Colonic mucosa (tissue), 4 donors: ENCODE data around the gene ZNF580. TPM values are rescaled to one million over a fixed set of nuclear protein-coding genes. Genes with fewer than 3 reads are reported as not detected.

Source experiments
- DNase-seq: peaks from one replicate; pipeline ENCODE4 v3.0.0-alpha.2; 2020
- H3K27ac ChIP-seq: fragments of 200-600 bp; one replicate; pipeline ENCODE4 v1.8.0; 2021
- H3K27me3 ChIP-seq: fragments of 200-600 bp; one replicate; pipeline ENCODE4 v1.8.0; 2021
- H3K36me3 ChIP-seq: fragments of 200-600 bp; one replicate; pipeline ENCODE4 v1.8.0; 2021
- H3K4me1 ChIP-seq: fragments of 200-600 bp; one replicate; pipeline ENCODE4 v1.8.0; 2021; ENCODE audit warnings: mild to moderate bottlenecking
- H3K4me3 ChIP-seq: fragments of 200-600 bp; one replicate; pipeline ENCODE4 v1.8.0; 2021
- H3K9ac ChIP-seq, 2 donors: one replicate each; pipeline ENCODE4 v1.7.0; 2013; ENCODE audit warnings: control low read depth in 2 of 2, low read depth in 2 of 2, low read length in 2 of 2
- H3K9me3 ChIP-seq: fragments of 200-600 bp; one replicate; pipeline ENCODE4 v1.8.0; 2021
- intact Hi-C: fragments of 100-400 bp; cut with DNase I; formaldehyde crosslinking; loops from one replicate; pipeline ENCODE4 v1.14.1; 2022
- total RNA-seq, 2 donors: library from RNA; stranded (reverse); fragmentation: NEBNext Ultra II Directional in 1 of 2; extraction: Animal tissue kit (Norgen Biotek cat#: 25700) in 1 of 2; gene quantifications; one replicate each; pipeline ENCODE4 v1.2.1, GENCODE V29; 2021
- TF ChIP-seq, protein P1 (sequence below): fragments of 200-600 bp; IDR thresholded peaks from one replicate; pipeline ENCODE4 v1.8.0; 2022; ENCODE audit warnings: antibody characterized with exemption, mild to moderate bottlenecking
- donor health status: healthy.
- donor health status: DM: no; HTN: no; CAD: no.
- donor health status: DM: no; HTN: no; CAD: no.

The ZNF580 gene
- total RNA-seq, 2 donors from 2014 or later: 18.0 to 28.6 TPM

GRCh38 chr19:55642153-55643002 is 1.6 kb downstream of the ZNF580 start:
- Histone ChIP-seq H3K9ac (peak overlapping the region; percentile 78 to 84), H3K4me1 (peaks cover 30% of the 10 kb centered on the region), H3K27ac (peak overlapping the region; percentile 82), H3K9me3 (no peaks in the 10 kb centered on the region), H3K4me3 (peak overlapping the region; percentile 81), H3K36me3 (no peaks in the 10 kb centered on the region), H3K27me3 (no peaks in the 10 kb centered on the region)
- DNase-seq: peak; percentile 57
- TF ChIP-seq, protein P1, sequence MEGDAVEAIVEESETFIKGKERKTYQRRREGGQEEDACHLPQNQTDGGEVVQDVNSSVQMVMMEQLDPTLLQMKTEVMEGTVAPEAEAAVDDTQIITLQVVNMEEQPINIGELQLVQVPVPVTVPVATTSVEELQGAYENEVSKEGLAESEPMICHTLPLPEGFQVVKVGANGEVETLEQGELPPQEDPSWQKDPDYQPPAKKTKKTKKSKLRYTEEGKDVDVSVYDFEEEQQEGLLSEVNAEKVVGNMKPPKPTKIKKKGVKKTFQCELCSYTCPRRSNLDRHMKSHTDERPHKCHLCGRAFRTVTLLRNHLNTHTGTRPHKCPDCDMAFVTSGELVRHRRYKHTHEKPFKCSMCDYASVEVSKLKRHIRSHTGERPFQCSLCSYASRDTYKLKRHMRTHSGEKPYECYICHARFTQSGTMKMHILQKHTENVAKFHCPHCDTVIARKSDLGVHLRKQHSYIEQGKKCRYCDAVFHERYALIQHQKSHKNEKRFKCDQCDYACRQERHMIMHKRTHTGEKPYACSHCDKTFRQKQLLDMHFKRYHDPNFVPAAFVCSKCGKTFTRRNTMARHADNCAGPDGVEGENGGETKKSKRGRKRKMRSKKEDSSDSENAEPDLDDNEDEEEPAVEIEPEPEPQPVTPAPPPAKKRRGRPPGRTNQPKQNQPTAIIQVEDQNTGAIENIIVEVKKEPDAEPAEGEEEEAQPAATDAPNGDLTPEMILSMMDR: no peak
- intact Hi-C loops: no loop called here

DNA sequence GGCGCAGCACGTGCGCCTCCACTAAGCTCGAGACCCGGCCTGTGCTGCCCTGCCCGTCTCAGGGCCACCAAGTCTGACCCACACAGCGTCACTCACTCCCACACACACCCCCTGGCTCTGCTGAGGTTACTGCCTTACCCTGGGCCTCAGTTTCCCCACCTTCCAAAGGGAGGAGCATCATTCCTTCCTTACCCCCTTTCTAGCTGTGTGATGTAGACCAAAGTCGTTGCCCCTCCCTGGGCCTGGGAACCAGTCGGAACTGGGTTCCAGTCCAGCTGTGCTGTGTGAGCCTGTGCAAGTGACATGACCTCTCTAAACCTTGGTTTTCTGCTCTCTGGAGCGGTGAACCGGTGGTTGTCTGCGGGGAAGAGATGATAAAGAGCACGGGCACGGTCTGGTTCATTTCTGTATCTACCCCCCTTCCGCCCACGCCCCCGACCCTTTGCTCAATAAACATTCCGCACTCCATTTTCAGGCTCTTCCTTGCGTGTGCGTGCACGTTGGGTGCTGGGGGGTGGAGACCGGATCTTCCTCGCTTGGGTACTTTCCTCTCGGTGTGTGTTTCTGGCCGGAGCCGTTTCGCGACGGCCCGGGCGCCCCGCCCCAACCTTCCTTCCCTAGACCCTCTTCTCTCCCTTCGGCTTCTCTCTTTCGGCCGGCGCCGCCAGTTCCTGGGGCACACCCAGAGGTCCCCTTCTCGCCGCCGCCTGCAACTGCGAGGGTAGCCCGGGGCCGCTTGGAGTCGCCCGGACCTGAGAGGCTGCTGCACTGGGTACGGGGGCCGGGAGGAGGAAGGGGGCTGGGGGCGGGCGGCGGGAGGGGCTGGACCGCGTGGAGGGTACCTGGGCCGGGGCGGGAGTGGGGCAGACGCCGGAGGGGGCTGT is 2.4 kb downstream of the ZNF580 start, which contains the start of gene ZNF581:
Gene ZNF581, plus strand, starts transcription at position 647 of the 884 bp plus-strand sequence. CDS start 923 bp downstream, outside the sequence.
- no peaks in the 10 kb centered on the region for H3K36me3 ChIP-seq
- TF ChIP-seq, protein P1: no peak
- H3K4me3 ChIP-seq: peak within 1 kb of the TSS; percentile 81
- H3K27me3 ChIP-seq: no peaks in the 10 kb centered on the region
- peak; percentile 80 for DNase-seq
- H3K9ac ChIP-seq: peak within 1 kb of the TSS; percentile 78 to 84
- H3K27ac ChIP-seq: peak within 1 kb of the TSS; percentile 76
- no peaks in the 10 kb centered on the region for H3K9me3 ChIP-seq
- peaks cover 34% of the 10 kb centered on the region for H3K4me1 ChIP-seq
- intact Hi-C loops: no loop called here

DNA sequence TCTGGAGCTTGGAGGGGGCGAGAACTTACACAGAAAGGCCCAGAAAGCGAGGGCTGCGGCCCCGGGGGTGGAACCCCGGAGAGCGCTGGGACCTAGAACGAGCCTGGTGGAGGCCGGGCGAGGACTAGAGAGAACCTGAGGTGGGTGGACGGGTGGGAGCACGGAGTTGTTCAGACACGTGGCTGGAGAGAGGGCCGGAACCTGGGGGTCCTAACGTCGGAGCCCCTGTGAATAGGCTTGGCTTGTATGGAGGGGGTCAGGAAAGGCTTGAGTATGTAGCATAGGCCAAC is 3.0 kb downstream of the ZNF580 start:
- H3K27ac ChIP-seq: peak overlapping the region; percentile 76
- TF ChIP-seq, protein P1: no peak
- intact Hi-C loops: no loop called here
- H3K9ac ChIP-seq: peak overlapping the region; percentile 78 to 84
- peak overlapping the region; percentile 81 for H3K4me3 ChIP-seq
- H3K4me1 ChIP-seq: peaks cover 34% of the 10 kb centered on the region
- no peaks in the 10 kb centered on the region for H3K9me3 ChIP-seq
- no peaks in the 10 kb centered on the region for H3K36me3 ChIP-seq
- H3K27me3 ChIP-seq: no peaks in the 10 kb centered on the region
- no peak for DNase-seq

DNA sequence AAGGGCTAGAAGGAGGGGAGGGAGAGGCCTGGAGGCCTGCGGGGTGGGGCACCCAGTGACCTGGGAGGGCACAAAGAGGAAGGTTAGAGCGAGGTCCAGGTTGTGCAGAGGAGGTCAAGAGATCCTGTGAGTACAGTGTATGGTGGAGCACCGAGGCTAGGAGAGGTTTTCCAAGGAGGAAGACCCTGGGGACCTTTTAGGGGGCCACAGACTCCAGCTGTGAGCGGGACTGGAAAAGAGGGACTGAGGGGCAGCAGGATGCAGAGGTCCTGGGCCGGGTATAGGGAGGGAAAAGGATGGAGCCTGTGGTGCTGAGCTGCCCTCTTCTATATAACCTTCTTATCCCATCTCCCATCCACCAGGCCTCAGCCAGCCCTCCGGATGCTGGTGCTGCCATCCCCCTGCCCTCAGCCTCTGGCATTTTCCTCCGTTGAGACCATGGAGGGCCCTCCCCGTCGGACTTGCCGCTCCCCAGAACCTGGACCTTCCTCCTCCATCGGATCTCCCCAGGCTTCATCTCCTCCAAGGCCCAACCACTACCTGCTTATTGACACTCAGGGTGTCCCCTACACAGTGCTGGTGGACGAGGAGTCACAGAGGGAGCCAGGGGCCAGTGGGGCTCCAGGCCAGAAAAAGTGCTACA is 3.5 kb downstream of the ZNF580 start:
- Histone ChIP-seq H3K36me3 (no peaks in the 10 kb centered on the region), H3K4me3 (peak overlapping the region; percentile 81), H3K27me3 (no peaks in the 10 kb centered on the region), H3K4me1 (peaks cover 34% of the 10 kb centered on the region), H3K9ac (peak overlapping the region; percentile 78 to 84), H3K27ac (peak overlapping the region; percentile 76), H3K9me3 (no peaks in the 10 kb centered on the region)
- TF ChIP-seq, protein P1: no peak
- DNase-seq: no peak
- intact Hi-C loops: no loop called here

DNA sequence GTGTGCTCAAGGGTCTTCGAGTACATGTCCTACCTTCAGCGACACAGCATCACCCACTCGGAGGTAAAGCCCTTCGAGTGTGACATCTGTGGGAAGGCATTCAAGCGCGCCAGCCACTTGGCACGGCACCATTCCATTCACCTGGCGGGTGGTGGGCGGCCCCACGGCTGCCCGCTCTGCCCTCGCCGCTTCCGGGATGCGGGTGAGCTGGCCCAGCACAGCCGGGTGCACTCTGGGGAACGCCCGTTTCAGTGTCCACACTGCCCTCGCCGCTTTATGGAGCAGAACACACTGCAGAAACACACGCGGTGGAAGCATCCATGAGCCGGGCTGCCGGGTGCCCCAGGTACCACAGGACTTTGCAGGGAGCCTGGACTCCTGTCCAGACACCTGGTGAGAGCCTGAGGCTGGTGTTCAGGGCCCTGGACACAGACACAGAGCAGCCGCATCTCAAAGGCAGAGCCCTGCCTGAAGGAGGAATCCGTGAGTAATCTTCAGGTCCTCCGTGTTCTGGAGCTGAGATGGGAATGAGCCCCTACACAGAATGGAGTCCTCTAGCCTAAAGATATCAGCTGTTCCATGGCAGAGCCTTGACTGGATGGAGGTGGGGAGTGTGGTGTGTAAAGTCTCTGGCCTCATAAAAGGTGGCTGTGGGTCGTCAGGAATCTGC is 4.2 kb downstream of the ZNF580 start:
- H3K9me3 ChIP-seq: no peaks in the 10 kb centered on the region
- H3K36me3 ChIP-seq: no peaks in the 10 kb centered on the region
- H3K4me3 ChIP-seq: no peak overlapping the region
- TF ChIP-seq, protein P1: no peak
- H3K9ac ChIP-seq: peak overlapping the region; percentile 78 to 84
- no peak for DNase-seq
- no peaks in the 10 kb centered on the region for H3K27me3 ChIP-seq
- intact Hi-C loops: no loop called here
- H3K27ac ChIP-seq: no peak overlapping the region
- peaks cover 32% of the 10 kb centered on the region for H3K4me1 ChIP-seq
